GM19397 (cell line): ENCODE data around the gene USP19.

Experiments
- ATAC-seq: cut with Tn5 transposase; IDR thresholded peaks from one replicate; pipeline ENCODE4 v1.9.1; 2021; ENCODE audit warnings: mild to moderate bottlenecking, moderate library complexity; ENCODE audit not compliant: unreplicated experiment

Gene USP19

GRCh38 chr3:49120438-49121131 is at the start of gene USP19:
Gene USP19 (minus strand): TSS chr3:49120823. CDS start chr3:49119145, 1,678 bp downstream.
- peak; percentile 81 for ATAC-seq

GRCh38 chr3:49166752-49167556 is 46.3 kb upstream of the USP19 start:
- no peak for ATAC-seq

GRCh38 chr3:49165771-49166751 is 45.4 kb upstream of the USP19 start, which contains the start of gene CCDC71:
Gene CCDC71 (minus strand): TSS chr3:49166331. CDS start chr3:49164208, 2,123 bp downstream.
- ATAC-seq, result no peak

GRCh38 chr3:49164983-49165720 is 44.5 kb upstream of the USP19 start:
- ATAC-seq, result no peak

- ATAC-seq, result no peak
Measured at GRCh38 chr3:49163609-49164008, 43.0 kb upstream of the USP19 start.

DNA sequence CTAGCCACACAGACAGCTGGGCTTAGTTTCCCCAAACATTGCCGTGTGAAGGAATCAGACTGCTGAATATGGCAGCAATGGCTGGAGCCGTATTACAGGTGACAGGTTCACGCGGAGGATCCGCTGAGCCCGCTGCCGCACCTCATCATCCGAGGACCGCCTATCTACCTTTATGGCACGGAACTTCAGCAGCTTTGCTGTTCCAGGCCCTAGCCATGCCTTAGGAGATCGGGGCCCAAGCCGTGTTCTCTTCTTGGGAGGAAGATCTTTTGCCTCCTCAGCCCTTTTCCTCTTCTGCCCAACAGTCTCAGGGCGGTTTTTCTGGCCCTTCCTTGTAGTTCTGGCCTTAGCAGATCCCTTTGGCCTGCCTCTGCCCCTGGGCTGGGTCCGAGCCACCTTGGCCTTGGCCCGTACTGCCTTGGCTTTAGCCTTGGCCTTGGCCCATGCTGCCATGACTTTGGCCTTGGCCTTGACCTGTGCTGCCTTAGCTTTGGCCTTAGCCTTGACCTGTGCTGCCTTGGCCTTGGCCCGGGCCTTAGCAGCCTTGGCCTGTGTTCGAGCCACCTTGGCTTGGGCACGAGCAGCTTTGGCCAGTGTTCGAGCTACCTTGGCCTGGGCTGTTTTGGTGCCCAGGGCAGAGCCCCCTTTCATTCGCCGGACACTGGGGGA is 42.3 kb upstream of the USP19 start:
- no peak for ATAC-seq

GRCh38 chr3:49161808-49162530 is 41.3 kb upstream of the USP19 start:
- ATAC-seq, result no peak

GRCh38 chr3:49161197-49161596 is 40.6 kb upstream of the USP19 start:
- no peak for ATAC-seq

GRCh38 chr3:49158792-49159191 is 38.2 kb upstream of the USP19 start:
- ATAC-seq, result no peak

GRCh38 chr3:49158103-49158709 is 37.6 kb upstream of the USP19 start:
- ATAC-seq, result no peak

- no peak for ATAC-seq
Measured at GRCh38 chr3:49157289-49157688, 36.7 kb upstream of the USP19 start.

DNA sequence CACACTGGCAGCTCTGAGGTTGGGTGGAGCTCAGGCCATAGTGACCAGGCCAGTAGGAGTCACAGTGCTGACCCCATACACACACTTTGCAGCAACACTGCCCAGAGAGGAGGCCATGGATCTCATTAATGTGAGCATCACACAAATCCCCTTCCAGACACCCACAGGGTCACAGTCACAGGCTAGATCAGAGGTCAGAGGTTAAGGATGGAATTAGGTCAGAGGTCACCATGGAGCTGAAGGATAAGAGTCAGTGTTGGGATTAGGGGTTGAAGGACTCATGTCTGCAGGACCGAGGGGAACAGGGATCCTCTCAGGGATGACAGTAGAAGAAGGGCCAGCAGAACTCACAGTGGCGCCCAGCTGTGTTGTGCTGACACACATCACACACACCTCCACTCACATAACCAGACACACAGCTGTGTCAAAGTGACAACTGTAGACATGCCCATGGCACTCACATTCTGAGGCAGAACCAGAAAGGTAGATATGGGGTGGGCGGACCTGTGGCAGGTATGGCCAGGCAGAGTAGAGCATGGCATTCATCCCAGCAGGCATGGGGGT is 32.8 kb upstream of the USP19 start:
- no peak for ATAC-seq

DNA sequence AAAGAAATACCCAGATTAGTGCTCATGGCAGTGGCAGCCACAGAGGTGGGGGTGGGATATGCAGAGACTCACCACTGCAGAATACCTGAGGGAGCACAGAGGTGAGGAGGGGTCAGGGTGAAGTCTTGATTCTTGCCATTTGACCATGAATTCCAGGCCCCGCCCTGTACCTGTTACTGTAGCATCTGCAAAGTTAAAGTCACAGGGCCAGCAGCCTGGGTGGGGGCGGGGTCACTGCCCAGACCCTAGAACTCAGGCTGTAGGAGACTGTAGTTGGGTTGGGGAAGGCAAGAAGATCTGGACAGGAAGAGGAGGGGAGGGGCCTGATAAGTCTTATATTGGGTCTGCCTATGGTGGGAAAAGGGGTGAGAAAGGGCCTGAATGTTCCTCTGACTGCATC is 31.0 kb upstream of the USP19 start:
- ATAC-seq, result no peak

- ATAC-seq, result no peak
Measured at GRCh38 chr3:49148159-49148558, 27.5 kb upstream of the USP19 start.

GRCh38 chr3:49140080-49140479 is 19.5 kb upstream of the USP19 start:
- ATAC-seq, result no peak

GRCh38 chr3:49135499-49135898 is 14.9 kb upstream of the USP19 start:
- no peak for ATAC-seq

- no peak for ATAC-seq
Measured at GRCh38 chr3:49134471-49135265, 14.0 kb upstream of the USP19 start.
